ENCODE measurements around the gene RERE.

Gene RERE

DNA sequence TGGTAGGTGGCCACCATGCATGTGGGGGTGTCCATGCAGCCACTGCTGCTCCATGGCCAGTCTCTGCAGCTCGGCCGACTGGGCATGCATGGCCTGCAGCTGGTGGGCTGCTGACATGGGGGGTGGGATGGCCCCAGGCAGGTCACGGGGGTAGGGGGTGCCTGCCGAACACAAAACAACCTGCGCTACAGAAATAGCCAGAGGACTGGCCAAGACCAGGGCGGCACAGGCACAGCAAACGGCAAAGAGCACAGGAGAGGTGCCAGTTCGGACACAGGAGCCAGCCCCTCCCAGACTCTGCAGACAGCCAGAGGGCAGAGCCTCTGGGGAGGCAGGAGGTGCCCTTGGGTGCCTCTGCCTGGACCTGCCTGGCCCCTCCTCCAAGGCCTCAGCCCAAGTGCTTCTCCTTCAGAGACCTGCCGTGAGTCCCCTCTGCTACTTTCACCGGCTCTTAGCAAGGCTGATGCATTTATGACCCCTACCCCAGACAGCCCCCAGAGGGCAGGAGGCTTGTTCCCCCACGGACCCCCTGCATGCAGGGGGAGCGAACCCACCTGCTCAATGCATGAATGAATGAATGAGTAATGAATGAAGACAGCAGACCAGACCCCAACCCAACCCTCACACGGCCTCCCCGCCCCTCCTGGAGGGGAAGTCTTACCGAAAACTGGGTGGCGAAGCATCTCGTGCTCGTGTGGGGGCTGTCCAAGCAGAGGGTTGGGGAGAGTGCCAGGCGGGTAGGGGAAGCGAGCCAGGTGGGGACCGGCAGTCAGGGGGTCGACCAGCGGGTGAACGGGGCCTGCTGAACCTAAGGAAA lies 461.8 kb downstream of the RERE start:
- no peak for DNase-seq

DNA sequence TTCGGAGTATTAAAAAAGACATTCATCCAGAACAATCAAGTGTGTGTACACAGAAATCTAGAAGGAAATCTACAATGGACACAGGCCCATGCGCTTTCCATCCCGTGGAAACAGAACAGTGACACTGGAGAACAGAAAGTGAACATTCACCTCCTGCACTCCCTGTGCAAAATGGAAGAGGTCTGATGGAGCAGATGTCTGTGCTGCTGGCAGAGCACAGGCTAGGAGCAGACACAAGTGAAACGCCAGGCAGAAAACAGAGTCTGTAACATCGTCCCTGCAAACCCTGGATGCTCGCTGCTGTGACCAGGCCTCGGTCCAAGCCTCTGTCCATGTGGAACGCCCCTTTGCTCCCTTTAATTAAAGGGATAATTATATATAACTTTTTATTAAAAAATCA lies 463.4 kb downstream of the RERE start:
- no peak for DNase-seq

DNA sequence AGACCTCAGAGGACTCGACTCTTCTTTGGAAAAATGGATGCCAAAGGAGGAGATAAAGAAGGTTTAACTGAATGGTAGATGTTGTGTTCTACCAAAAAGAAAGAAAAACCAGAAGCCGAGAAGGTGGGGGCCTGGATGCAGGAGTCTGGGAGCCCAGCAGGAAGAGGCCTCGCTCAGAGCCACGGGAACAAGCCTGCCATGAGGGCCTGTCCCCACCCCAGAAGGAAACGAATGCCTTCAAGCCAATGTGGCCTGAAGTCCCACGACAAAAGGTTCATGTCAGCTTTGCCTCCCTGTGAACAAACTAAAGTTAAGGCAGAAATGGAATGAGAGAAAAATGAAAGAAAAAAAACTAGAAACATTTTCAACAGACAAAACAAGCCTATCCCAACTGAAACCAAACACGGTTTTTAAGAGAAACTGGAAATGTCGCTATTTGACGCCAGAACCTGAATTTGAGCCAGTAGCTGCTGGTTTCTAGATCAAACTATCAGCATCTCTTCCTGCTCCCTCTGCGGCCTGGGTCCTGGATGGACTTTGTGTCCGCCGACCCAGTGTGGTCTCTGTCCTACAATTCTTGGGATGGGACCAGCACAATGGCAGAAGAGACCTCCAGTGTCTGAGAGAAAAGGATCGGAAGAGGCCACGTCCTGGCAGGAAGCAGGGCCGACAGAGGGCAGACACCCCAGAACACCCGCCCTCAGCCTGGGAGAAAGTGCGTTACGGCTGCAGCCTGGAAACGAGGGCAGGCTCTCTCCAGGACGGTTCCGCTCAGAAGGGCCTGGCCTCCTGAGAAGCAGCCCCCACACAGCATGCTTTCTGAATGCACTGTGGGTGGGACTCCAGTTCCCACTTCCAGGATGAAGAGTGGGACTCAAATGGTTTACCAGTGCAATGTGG lies 464.3 kb downstream of the RERE start:
- no peak for DNase-seq

DNA sequence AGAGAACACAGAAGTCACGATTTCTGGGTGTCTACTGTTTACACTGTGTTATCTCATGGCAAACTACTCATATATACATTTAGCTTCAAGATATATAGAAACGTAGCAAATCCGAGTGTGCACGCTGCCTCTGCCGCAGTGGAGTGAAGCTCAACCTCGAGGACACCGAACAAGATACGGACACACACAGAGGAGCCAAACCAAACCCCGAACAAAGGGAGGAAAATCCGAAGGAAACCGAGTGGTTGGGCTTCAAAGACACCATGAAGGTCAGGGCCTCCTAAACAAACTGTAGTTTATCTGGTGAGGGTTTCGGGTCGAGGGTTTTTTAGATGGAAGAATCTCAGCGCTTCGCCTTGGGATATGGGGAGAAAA lies 465.0 kb downstream of the RERE start:
- DNase-seq = no peak

DNA sequence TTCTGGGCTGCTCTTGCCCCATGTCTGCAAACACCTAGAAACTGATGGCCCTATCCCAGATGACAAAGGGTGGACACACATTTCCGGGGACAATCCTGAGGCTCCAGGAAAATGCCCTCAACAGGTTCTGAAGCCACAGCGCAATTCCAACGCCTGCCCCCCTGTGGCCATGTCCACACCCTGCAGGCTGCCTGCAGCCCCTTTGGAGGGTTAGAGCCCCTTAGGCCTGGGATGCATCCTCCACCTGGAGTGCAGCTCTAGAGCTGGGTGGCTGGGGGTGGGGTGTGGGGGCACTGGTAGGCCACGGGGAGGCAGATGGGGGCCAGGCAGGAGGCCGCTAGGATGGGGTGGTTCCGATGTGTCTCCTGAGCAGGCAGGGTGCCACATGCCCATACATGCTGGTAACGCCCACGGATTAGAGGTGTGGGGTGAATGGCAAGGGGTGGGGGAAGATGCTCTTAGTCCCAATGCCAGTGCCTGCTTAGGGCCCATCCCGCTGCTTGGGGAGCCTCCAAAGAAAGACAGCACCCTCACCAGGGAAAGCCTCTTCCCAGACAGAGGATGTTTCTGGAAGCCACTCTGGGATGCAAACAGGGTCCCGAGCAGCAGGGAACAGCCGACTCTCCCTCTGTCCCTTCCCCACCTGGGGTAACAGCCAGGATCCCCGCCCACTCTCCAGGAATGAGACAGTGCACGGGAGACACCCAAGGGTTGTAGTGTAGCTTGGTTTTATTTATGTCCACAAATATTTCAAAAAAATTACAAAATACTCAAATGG lies 465.6 kb downstream of the RERE start:
- no peak for DNase-seq

DNA sequence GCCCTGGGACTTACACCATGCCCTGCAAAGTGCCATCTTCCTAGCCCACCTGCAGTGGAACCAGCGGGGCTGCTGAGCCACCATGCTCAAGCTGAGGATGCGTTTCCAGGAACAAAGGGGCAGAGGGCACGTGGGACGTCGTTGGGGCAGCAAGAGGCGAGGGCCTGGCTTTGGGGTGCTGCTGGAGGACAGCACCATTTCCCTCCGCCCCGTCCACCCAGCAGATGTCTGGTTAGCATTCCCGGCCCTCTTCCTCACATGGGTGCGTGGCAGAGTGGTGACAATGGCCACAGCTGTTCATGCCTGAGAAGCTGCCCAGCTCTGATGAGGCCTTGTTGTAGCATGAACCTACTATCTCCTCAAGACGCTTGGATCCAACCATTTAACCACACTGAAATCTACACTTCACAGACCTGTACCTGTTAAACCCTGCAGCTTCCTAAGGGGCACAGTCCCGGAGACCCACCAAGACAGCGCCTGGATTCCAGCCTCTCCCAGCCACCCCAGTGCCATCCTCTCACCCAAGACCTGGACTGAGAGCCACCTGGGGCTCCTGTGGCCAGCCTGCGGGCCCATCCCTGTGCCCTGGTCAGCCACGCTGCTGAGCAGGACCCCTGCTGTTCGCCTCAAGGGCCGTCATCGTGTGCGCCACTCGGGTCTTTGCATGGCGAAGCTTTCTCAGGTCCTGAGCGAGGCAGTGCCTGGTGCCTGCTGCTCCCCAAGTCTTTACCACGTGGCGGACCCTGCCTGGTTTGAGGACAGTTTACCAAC lies 466.3 kb downstream of the RERE start:
- no peak for DNase-seq

DNA sequence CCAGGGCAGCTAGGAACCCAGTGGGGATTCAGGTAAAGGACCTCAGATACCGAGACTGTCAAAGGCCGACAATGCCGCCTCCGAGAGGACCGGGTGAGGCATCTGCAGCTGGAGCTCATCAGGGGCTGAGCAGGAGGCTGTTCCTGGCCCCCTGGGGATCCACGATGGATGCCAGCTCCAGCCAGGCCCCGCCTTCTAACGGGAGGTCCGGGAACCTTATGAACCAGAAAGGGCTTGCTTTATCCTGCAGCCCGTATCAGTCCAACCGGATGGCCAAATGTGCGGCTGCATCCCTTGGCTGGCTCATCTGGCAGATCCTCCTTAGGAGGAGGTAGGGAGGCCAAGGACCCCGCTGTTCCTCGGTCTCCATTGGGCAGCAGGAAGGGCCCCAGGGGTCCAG lies 467.5 kb downstream of the RERE start:
- no peak for DNase-seq

DNA sequence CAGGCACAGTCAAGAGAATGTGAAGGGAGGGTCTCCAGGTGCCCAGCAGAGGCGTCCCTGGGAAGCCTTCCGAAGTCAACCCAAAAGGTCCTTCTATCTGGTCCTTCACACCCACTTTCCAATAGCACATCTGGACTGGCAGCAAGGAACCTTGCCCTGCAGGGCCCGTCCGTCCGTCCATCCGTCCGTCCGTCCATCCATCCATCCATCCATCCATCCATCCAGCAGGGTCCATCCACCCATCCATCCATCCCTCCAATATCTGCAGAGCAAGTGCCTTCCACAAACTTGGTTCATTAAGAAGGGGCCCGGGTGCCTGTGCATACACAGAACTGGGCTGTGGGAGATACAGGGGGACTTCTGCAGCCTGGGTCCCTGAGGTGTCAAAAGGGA lies 468.0 kb downstream of the RERE start:
- no peak for DNase-seq

DNA sequence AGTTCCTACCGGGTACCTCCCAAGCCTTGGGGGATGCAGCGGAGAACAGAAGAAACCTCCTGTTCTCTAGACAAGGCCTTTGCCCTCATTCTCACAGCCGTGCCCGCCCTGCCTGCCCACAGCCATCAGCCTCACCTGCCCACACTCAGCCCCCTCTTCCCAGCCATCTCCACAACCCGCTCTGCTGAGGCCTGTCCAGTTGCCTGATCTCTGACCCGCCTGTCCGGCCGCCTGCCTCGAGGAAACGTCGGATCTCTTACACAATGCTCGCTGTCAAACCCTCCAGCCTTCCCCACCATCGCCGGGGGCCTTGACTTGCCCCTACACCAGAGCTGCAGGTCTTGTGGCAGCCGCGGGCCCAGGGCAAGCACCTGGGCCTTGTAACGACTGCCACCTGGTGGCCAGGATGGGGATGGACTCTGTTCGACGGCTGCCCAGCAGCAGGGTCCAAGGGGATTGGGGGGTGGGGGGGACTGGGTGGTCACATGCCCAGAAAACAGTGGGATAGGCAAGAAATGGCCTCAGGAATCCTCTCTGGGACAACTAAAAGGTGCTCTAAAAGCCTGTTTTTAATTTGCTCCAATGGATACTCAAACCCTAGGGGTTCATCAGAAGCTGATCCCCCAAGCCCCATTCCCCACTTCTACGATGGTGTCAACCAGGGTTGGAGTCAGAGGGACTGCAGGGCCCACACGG lies 468.5 kb downstream of the RERE start:
- peak in 1 of 2 experiments; percentile 17 for DNase-seq

DNA sequence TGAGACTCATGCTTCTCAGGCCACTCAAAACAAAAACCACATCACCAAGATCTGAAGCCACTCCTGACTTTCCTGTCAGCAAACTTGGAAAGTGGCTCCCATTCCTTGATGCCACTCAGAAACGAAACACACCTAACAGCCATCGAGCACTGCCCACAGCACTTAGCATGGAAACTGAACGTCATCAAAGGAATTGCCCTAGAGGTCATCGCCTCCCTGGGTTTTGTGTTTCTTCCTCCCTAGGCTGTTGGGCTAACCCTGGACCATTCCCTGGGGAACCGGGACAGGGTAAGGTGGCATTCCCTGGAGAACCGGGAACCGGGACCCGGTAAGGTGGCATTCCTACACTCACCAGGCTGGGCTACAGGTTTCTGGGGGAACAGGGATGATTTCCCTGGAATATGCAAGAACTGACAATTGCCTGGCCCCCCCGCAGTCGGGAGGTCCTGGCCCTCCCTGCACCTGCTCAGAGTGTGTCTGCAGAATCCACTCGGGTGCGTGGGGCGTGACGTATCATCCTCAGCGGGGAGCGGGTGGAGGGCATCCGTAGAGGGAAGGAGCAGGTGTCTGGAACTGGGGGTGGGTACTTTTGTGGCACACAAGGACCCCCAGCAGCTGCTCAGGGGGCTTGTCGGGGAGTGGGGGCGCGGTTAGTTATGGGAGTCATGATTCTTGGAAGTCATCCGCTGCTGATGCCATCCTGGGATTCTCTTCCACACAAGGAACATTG lies 469.2 kb downstream of the RERE start:
- no peak for DNase-seq

DNA sequence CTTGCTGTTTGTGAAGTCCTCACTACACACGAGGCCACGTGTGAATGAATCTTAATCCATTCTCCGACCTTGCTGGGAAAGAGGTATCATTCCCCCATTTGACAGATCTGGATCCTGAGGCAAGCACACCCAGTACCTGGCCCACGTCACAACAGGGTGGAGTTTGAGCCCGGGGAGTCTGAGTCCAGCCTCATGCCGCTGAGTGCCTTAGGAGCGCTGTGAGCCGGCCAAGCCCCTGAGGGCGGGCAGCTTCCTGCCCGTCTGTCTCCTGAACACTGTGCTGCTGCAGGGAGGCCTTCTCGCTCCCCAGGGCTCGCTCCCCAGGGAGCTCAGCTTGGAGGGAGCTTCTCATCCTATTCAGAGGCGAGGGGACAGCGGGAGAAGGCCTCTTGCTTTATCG lies 469.8 kb downstream of the RERE start:
- DNase-seq = no peak

DNA sequence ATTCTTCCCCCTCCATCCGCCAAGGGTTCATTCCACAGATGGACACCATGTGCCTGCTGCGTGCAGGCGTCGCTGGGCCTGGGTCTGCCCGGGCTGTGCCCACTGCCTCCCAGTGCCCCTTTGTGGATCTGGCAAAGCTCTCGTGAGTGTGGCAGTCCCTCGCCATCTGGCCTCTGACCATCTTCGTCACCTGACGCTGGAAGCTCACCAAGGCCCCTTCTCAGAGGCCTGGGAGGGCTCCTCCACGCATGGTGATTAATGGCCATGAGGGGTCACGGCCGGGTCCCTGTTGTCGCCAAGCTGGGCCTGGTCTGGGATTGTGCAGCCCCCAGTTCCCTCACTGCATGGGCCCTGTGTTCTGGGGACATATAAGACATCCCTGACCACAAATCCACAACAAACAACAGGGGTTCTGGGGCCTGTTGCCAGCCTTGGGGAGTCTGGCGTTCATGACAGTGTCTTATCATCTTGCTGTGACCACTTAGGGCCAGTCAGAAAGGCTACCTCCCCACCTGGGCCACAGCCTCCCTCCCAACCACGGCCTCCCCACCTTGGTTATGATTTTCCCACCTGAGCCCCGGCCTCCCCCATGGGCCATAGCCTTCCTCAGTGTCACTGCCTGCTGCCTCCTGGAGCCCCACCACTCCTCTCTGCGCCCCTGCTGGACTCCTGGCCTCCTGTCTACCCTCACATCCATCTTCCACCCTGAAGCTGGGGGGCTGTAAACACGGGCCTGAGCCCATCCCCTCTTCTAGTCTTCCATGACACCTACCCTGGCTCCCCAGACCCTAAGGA lies 471.6 kb downstream of the RERE start:
- DNase-seq = no peak

DNA sequence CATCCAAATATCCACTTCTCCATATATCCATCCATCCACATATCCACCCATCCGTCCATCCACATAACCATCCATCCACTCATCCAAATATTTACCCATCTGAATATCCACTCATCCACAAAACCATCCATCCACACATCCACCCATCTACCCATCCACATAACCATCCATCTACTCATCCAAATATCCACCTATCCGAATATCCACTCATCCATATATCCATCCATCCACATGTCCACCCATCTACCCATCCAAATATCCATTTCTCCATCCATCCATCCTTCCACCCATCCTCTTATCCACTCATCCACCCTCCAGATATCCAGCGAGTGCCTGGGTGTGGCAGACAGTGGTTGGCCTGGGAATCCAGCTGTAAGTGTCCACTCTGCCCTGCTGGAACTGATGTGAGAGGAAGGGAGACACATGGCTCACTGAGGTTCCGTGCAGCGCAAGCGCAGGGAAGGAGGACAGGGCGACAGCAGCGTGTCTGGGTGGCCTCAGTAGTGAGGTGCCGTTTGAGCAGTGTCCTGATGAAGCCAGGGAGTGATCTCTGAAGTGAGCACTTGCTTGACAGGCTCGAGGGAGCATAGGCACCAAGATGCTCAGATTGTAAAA lies 472.4 kb downstream of the RERE start:
- DNase-seq = no peak

DNA sequence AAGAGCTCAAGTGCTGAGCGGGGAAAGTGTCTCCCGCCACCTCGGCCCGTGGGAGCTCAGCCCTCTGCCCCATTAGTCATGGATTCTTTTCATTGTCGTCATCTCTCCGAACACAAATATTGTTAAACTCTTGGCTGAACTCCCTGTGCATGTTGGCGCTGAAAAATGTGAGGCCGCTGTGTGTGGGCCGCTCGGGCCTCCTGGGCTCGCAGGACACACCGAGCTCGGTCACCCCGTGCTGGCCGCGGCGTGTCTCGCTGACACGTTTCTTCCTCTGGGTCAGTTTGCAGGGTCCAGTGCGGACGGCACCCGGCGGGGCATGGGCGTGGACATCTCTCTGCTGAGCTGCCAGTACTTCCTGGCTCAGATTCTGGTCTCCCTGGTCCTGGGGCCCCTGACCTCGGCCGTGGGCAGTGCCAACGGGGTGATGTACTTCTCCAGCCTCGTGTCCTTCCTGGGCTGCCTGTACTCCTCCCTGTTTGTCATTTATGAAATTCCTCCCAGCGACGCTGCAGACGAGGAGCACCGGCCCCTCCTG lies 473.9 kb downstream of the RERE start:
- no peak for DNase-seq

DNA sequence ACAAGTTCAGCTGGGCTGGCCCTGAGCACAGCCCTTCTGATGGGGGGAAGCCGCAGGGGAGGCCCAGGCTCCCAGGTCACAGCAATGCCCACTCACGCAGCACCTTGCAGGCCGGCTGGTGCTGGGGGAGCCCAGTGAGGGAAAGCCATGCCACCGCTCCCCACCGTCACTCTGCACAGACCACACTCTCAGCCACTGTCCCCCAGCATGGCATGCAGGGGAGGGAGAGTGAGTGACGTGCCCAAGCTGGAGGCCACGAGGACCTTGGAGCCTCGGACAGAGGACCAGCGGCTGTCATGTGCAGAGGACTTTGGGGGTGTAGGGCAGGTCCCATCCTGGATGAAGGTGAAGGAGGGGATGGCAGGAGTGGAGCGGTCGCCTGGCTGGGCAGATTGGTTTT lies 474.4 kb downstream of the RERE start:
- no peak for DNase-seq

DNA sequence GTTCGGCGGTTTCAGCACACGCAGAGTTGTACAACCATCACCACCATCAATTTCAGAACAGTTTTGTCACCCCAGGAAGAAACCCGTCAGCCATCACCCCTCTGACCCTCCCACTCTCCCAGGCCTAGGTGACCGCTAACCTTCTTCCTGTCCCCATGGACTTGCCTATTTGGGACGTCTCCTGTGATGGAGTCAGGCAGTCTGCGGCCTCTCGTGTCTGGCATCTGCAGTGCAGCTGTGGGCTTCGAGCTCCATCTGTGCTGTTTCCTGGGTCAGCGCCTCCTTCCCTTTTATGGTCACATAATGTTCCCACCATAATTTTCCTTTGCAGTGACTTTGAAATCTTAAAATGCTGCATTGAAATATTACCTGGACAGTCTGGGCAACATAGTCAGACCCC lies 475.1 kb downstream of the RERE start:
- DNase-seq = no peak

DNA sequence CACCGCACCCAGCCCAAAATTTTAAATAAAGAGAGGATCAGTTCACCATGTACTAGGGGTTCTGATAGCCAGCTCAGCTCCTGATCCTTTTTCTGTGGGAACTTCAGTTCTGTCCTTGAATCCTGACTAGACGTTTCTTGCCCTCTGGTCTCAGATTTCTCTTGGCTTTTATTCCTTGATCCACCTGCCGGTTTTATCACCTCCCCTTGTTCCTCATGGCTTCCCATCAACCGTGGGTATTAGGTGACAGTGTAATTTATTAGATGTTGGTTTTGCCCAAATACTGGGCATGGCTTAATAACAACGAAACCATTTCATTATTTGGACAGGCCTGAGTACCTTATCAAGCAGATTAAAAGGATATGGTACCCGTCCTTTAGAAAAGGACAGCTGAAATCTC lies 477.0 kb downstream of the RERE start:
- no peak for DNase-seq

DNA sequence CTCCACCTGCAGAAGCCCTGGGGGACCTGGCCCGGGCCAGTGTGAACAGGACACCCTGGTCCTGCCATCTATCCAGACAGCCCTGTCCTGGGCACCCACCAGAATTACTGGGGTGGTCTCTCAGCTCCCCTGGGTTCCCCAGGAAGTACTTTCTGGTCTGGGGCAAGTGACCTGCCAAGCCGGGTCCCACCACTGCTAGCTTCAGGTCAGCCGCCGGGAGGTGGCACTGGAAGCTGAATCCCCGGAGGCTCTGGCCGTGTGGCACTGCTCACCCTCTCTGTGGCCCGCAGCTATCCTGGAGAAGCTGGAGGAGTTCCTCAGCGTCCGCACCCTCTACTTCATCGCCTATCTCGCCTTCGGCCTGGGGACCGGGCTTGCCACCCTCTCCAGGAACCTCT lies 478.2 kb downstream of the RERE start:
- DNase-seq = no peak

DNA sequence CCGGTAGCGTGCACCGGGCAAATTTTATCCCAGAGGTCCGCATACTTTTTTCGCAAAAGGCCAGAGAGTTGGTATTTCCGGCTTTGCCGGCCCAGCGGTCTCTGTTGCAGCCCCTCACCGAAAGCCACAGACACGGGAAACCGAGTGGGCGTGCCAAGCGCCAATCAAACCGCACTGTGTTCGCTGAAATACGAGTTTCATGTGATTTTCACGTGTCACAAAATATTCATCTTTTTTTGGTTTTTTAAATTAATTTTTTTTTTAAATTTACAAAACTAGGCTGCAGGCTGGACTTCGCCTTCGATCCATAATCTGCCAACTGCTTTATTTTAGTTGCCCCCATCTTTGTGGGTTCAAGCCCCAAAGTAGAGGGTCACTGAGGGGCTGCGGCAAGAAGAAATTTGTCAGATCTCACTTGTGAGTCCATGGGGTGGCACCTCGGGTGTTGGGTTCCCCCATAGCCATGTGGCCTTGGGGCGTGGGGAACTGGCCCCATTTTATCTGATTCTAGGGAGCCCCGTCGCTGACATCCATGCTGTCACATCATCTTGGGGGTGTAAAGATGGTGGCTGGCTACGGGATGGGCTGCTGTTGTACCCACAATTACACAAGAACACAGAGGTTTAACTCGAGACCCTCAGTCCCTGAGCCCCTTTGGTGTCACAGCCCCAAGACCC lies 478.8 kb downstream of the RERE start:
- no peak for DNase-seq

Data from AML-193 (cell line).